ENCODE results near the gene GRHPR. TPM values are rescaled to one million over a fixed set of nuclear protein-coding genes. Genes with fewer than 3 reads are reported as not detected.
A peak's percentile ranks its signal among the peaks of the same experiment; 100 is the strongest.

GRHPR gene
- total and polyA plus RNA-seq, 4 donors = 125 to 524 (median 294) TPM

- peak overlapping the region in 1 of 2 donors; percentile 41 for H3K9ac ChIP-seq (ENCODE audit: low read depth in 1 of 2, low read length in 2 of 2)
- H3K36me3 ChIP-seq (ENCODE audit: control insufficient read depth in 4 of 4, insufficient read depth in 3 of 4, low read depth in 1 of 4, low read length in 3 of 4) = peaks cover 14 to 33% (median 27%) of the 10 kb centered on the region in 4 donors
- no peak overlapping the region for H3K4me3 ChIP-seq (ENCODE audit: low read depth in 1 of 3, low read length in 3 of 3)
- TF ChIP-seq GABPA (IDR thresholded peaks at IDR 0.05 in 1 of 2, conservative IDR thresholded peaks at IDR 0.05 in 1 of 2) (no peak), SP1 (IDR thresholded peaks at IDR 0.05) (no peak), HNF4G (IDR thresholded peaks at IDR 0.05) (no peak), ZBTB33 (IDR thresholded peaks at IDR 0.05) (no peak), CTCF (IDR thresholded peaks at IDR 0.05; ENCODE audit: low read depth, low read length, missing input control) (no peak), EGR1 (IDR thresholded peaks at IDR 0.05; ENCODE audit: low read depth in 2 of 2) (no peak), RAD21 (IDR thresholded peaks at IDR 0.05) (no peak)
- TF ChIP-seq, protein P1, sequence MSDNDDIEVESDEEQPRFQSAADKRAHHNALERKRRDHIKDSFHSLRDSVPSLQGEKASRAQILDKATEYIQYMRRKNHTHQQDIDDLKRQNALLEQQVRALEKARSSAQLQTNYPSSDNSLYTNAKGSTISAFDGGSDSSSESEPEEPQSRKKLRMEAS (IDR thresholded peaks at IDR 0.05) = no peak
- TF ChIP-seq, protein P2, sequence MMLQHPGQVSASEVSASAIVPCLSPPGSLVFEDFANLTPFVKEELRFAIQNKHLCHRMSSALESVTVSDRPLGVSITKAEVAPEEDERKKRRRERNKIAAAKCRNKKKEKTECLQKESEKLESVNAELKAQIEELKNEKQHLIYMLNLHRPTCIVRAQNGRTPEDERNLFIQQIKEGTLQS (IDR thresholded peaks at IDR 0.05) = no peak
- H3K9me3 ChIP-seq (ENCODE audit: control insufficient read depth in 4 of 4, low read length in 3 of 4) = no peaks in the 10 kb centered on the region
- H3K27ac ChIP-seq (ENCODE audit: low read depth in 1 of 2, low read length in 2 of 2) = peak overlapping the region in 1 of 2 donors; percentile 17
- H3K27me3 ChIP-seq (ENCODE audit: control insufficient read depth in 4 of 4, insufficient read depth in 4 of 4, low read length in 3 of 4) = no peaks in the 10 kb centered on the region
- peaks cover 30 to 97% (median 86%) of the 10 kb centered on the region in 4 donors for H3K4me1 ChIP-seq (ENCODE audit: control insufficient read depth in 4 of 4, insufficient read depth in 4 of 4, low read length in 3 of 4)
- no peak for DNase-seq (ENCODE audit: low spot score)
- 90% methylated on average over 14 of the region's 14 CpGs for WGBS
These were observed 5.8 kb downstream of the GRHPR start for GRCh38 chr9:37428345-37428744.

- WGBS = 54% methylated on average over 17 of the region's 17 CpGs
- H3K9ac ChIP-seq (ENCODE audit: low read depth in 1 of 2, low read length in 2 of 2) = peak overlapping the region in 1 of 2 donors; percentile 21
- peaks cover 19 to 46% (median 38%) of the 10 kb centered on the region in 4 donors for H3K36me3 ChIP-seq (ENCODE audit: control insufficient read depth in 4 of 4, insufficient read depth in 3 of 4, low read depth in 1 of 4, low read length in 3 of 4)
- H3K27me3 ChIP-seq (ENCODE audit: control insufficient read depth in 4 of 4, insufficient read depth in 4 of 4, low read length in 3 of 4) = no peaks in the 10 kb centered on the region
- no peak overlapping the region for H3K4me3 ChIP-seq (ENCODE audit: low read depth in 1 of 3, low read length in 3 of 3)
- no peak for DNase-seq (ENCODE audit: low spot score)
- H3K27ac ChIP-seq (ENCODE audit: low read depth in 1 of 2, low read length in 2 of 2) = peak overlapping the region; percentile 73 to 81
- no peaks in the 10 kb centered on the region for H3K9me3 ChIP-seq (ENCODE audit: control insufficient read depth in 4 of 4, low read length in 3 of 4)
- peaks cover 26 to 97% (median 81%) of the 10 kb centered on the region in 4 donors for H3K4me1 ChIP-seq (ENCODE audit: control insufficient read depth in 4 of 4, insufficient read depth in 4 of 4, low read length in 3 of 4)
- TF ChIP-seq TAF1 (conservative IDR thresholded peaks at IDR 0.05) (no peak), RXRA (IDR thresholded peaks at IDR 0.05) (peak; percentile 37 to 79), YY1 (IDR thresholded peaks at IDR 0.05) (peak; percentile 86), CTCF (IDR thresholded peaks at IDR 0.05; ENCODE audit: low read depth, low read length, missing input control) (no peak), FOXA2 (IDR thresholded peaks at IDR 0.05) (no peak), RAD21 (IDR thresholded peaks at IDR 0.05) (peak in 1 of 2 donors; percentile 44), ZBTB33 (IDR thresholded peaks at IDR 0.05) (peak; percentile 38), GABPA (IDR thresholded peaks at IDR 0.05 in 1 of 2, conservative IDR thresholded peaks at IDR 0.05 in 1 of 2) (no peak), FOXA1 (IDR thresholded peaks at IDR 0.05) (no peak), EGR1 (IDR thresholded peaks at IDR 0.05; ENCODE audit: low read depth in 2 of 2) (no peak), NR2F2 (IDR thresholded peaks at IDR 0.05) (no peak)
- TF ChIP-seq, protein P1 (IDR thresholded peaks at IDR 0.05) = peak; percentile 32
- TF ChIP-seq, protein P2 (IDR thresholded peaks at IDR 0.05) = no peak
These were observed 7.2 kb downstream of the GRHPR start for GRCh38 chr9:37429441-37430285.

Data from liver (tissue), 9 donors.